ENCODE results near the gene HELZ. TPM values are rescaled to one million over a fixed set of nuclear protein-coding genes. Genes with fewer than 3 reads are reported as not detected.

Gene HELZ
- total RNA-seq, 1 experiment from 2014 or later = 31.3 TPM

DNA sequence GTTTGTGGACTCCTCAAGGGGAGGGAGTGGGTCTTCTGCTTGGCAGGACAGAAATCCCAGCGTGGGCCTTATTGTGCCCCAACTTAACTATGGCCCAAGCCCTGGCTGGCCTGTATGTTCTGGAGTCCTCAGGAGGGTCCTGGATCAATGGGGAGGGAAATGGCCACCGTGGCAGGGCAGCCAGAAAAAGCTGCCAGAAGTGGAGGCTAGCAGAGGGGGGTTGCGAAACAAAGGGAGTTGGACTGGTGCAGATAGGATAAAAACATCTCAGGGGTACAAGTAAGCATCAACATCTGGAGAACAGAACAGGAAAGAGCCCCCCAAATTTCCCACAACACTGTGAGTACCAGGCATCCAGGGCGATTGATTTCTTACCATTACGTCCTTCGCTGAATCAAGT is 204.3 kb downstream of the HELZ start:
- Histone ChIP-seq H4K20me1 (ENCODE audit: low read length) (no peaks in the 10 kb centered on the region), H3F3A (ENCODE audit: low read length, unreplicated experiment) (no peaks in the 10 kb centered on the region), H3K4me2 (ENCODE audit: low read length) (no peak overlapping the region), H2AFZ (ENCODE audit: low read length) (no peak overlapping the region), H3K27ac (ENCODE audit: low read length) (no peak overlapping the region), H3K79me2 (ENCODE audit: low read length) (no peaks in the 10 kb centered on the region), H3K4me1 (ENCODE audit: insufficient read depth, low read length) (no peaks in the 10 kb centered on the region), H3K9me3 (ENCODE audit: low read length) (no peaks in the 10 kb centered on the region), H3K9me2 (replicated peaks; ENCODE audit: low read length) (no peaks in the 10 kb centered on the region), H3K27me3 (ENCODE audit: low read length) (peaks cover 3% of the 10 kb centered on the region; the same call in 1 of the 2 replicates), H3K4me3 (ENCODE audit: low read length) (no peak overlapping the region), H3K36me3 (ENCODE audit: low read depth, low read length) (no peaks in the 10 kb centered on the region), H3K9ac (ENCODE audit: low read length) (no peak overlapping the region)
- POLR2A ChIA-PET (ENCODE audit: unreplicated experiment) = no interaction called here
- BruUV-seq (replicated peaks) = no TSS peak
- CTCF ChIA-PET = no interaction called here
- intact Hi-C loops (cut with micrococcal nuclease) = no loop called here
- no peak for DNase-seq
- TF ChIP-seq EZH2phosphoT487 (IDR thresholded peaks at IDR 0.05; ENCODE audit: borderline replicate concordance, low read length) (no peak), EZH2 (IDR thresholded peaks at IDR 0.05; ENCODE audit: low read length, unreplicated experiment) (no peak)
- TF ChIP-seq, protein P1, sequence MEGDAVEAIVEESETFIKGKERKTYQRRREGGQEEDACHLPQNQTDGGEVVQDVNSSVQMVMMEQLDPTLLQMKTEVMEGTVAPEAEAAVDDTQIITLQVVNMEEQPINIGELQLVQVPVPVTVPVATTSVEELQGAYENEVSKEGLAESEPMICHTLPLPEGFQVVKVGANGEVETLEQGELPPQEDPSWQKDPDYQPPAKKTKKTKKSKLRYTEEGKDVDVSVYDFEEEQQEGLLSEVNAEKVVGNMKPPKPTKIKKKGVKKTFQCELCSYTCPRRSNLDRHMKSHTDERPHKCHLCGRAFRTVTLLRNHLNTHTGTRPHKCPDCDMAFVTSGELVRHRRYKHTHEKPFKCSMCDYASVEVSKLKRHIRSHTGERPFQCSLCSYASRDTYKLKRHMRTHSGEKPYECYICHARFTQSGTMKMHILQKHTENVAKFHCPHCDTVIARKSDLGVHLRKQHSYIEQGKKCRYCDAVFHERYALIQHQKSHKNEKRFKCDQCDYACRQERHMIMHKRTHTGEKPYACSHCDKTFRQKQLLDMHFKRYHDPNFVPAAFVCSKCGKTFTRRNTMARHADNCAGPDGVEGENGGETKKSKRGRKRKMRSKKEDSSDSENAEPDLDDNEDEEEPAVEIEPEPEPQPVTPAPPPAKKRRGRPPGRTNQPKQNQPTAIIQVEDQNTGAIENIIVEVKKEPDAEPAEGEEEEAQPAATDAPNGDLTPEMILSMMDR (conservative IDR thresholded peaks at IDR 0.05; ENCODE audit: low read depth, low read length) = no peak
- no peak for ATAC-seq

DNA sequence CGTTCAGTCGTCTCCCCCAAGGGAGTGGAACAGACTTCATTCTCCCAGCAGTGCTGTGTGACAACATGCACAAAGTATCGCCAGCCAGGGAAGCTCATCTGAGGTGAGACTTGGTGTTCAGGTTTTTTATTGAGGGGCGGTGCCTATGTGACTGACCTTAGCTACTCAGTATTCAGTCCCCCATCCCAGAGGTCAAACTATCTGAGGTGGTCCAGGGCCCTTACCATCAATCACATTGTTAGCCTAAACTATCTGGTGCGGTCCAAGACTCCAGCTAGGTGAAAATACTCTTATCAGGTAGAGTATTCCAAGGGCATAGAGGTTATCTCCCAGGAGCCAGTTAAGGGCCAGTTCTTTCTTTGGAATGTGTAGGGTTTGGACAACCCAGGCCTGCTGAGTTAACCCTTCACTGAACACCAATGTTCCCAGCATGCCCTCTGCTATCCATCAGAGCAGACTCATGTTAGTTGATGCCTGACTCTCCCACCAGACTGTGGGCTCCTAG is 206.1 kb downstream of the HELZ start:
- no peaks in the 10 kb centered on the region for H3K9me3 ChIP-seq (ENCODE audit: low read length)
- no peak overlapping the region for H3K9ac ChIP-seq (ENCODE audit: low read length)
- no peak overlapping the region for H3K27ac ChIP-seq (ENCODE audit: low read length)
- no peaks in the 10 kb centered on the region for H3K79me2 ChIP-seq (ENCODE audit: low read length)
- TF ChIP-seq EZH2 (IDR thresholded peaks at IDR 0.05; ENCODE audit: low read length, unreplicated experiment) (no peak), EZH2phosphoT487 (IDR thresholded peaks at IDR 0.05; ENCODE audit: borderline replicate concordance, low read length) (no peak)
- TF ChIP-seq, protein P1 (conservative IDR thresholded peaks at IDR 0.05; ENCODE audit: low read depth, low read length) = no peak
- H3K27me3 ChIP-seq (ENCODE audit: low read length) = peaks cover 3% of the 10 kb centered on the region; the same call in 1 of the 2 replicates
- H3F3A ChIP-seq (ENCODE audit: low read length, unreplicated experiment) = no peaks in the 10 kb centered on the region
- no peaks in the 10 kb centered on the region for H4K20me1 ChIP-seq (ENCODE audit: low read length)
- H3K9me2 ChIP-seq (replicated peaks; ENCODE audit: low read length) = no peaks in the 10 kb centered on the region; the same call in 1 of the 2 replicates
- ChIA-PET CTCF (no interaction called here), POLR2A (ENCODE audit: unreplicated experiment) (no interaction called here)
- no peaks in the 10 kb centered on the region for H3K4me1 ChIP-seq (ENCODE audit: insufficient read depth, low read length)
- no peak overlapping the region for H3K4me2 ChIP-seq (ENCODE audit: low read length)
- no TSS peak for BruUV-seq (replicated peaks)
- DNase-seq (no peak), ATAC-seq (no peak)
- no peak overlapping the region for H2AFZ ChIP-seq (ENCODE audit: low read length)
- no peak overlapping the region for H3K4me3 ChIP-seq (ENCODE audit: low read length)
- intact Hi-C loops (cut with micrococcal nuclease) = no loop called here
- H3K36me3 ChIP-seq (ENCODE audit: low read depth, low read length) = no peaks in the 10 kb centered on the region

DNA sequence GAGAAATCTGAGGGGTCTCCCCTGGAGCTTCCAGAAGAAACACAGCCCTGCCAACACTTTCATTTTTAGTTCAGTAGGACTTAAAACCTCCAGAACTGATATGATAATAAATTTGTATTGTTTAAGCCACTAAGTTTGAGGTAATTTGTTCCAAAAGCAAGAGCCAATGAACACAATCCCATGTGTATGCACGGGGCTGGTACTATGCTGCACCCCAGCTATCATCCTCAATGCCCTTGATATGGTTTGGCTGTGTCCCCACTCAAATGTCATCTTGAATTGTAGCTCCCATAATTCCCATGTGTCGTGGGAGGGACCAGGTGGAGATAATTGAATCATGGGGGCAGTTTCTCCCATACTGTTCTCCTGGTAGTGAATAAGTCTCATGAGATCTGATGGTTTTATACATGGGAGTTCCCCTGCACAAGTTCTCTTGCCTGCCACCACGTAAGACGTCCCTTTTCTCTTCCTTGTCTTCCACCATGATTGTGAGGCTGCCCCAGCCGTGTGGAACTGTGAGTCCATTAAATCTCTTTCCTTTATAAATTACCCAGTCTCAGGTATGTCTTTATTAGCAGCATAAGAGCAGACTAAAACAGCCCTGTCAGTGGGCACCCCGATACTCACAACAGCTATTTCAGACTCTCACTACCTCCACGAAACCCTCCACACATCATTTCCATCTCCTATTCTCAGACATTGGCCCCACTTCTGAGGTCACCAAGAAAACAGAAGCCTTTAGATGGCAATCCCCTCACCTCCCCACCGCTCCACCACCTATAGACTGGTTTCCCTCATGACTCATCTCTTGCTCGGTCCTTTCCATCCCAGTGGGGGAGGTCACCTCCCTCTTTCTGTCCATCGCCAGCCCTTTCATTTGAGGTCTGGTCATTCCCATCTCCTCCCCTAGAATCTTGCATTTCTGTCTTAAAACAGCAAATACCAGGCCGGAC is 209.6 kb downstream of the HELZ start:
- BruUV-seq (replicated peaks) = no TSS peak
- Histone ChIP-seq H3K9me3 (ENCODE audit: low read length) (no peaks in the 10 kb centered on the region), H3K36me3 (ENCODE audit: low read depth, low read length) (no peaks in the 10 kb centered on the region), H3K9ac (ENCODE audit: low read length) (no peak overlapping the region), H3K27me3 (ENCODE audit: low read length) (peaks cover 3% of the 10 kb centered on the region; the same call in 1 of the 2 replicates), H3K4me2 (ENCODE audit: low read length) (no peak overlapping the region), H3K4me1 (ENCODE audit: insufficient read depth, low read length) (no peaks in the 10 kb centered on the region), H3K27ac (ENCODE audit: low read length) (no peak overlapping the region), H2AFZ (ENCODE audit: low read length) (no peak overlapping the region), H3K79me2 (ENCODE audit: low read length) (no peaks in the 10 kb centered on the region), H3K9me2 (replicated peaks; ENCODE audit: low read length) (no peaks in the 10 kb centered on the region; the same call in 1 of the 2 replicates), H4K20me1 (ENCODE audit: low read length) (no peaks in the 10 kb centered on the region), H3K4me3 (ENCODE audit: low read length) (no peak overlapping the region), H3F3A (ENCODE audit: low read length, unreplicated experiment) (no peaks in the 10 kb centered on the region)
- ChIA-PET CTCF (no interaction called here), POLR2A (ENCODE audit: unreplicated experiment) (no interaction called here)
- ATAC-seq (no peak), DNase-seq (no peak)
- intact Hi-C loops (cut with micrococcal nuclease) = no loop called here
- TF ChIP-seq EZH2phosphoT487 (IDR thresholded peaks at IDR 0.05; ENCODE audit: borderline replicate concordance, low read length) (no peak), EZH2 (IDR thresholded peaks at IDR 0.05; ENCODE audit: low read length, unreplicated experiment) (no peak)
- TF ChIP-seq, protein P1 (conservative IDR thresholded peaks at IDR 0.05; ENCODE audit: low read depth, low read length) = no peak

Measured in PC-3 (cell line).